Measurements from ENCODE around the gene MVB12B.
A peak's percentile ranks its signal among the peaks of the same experiment; 100 is the strongest.

The MVB12B gene

GRCh38 chr9:126334721-126335621 is 8.3 kb downstream of the MVB12B start:
- no peaks in the 10 kb centered on the region for H3K9me3 Mint-ChIP-seq (ENCODE audit: low read depth)
- H3K4me3 Mint-ChIP-seq: no peak overlapping the region
- H3K27ac Mint-ChIP-seq: peak overlapping the region; percentile 34
- H3K36me3 Mint-ChIP-seq: peaks cover 8% of the 10 kb centered on the region
- peaks cover 42% of the 10 kb centered on the region for H3K4me1 Mint-ChIP-seq (ENCODE audit: low read depth)
- H3K27me3 Mint-ChIP-seq: no peaks in the 10 kb centered on the region

- Mint-ChIP-seq H3K27ac (no peak overlapping the region), H3K36me3 (peaks cover 11% of the 10 kb centered on the region), H3K27me3 (no peaks in the 10 kb centered on the region)
Measured at GRCh38 chr9:126335837-126336735, 9.5 kb downstream of the MVB12B start.

GRCh38 chr9:126336736-126337325 is 10.2 kb downstream of the MVB12B start:
- no peak overlapping the region for H3K4me3 Mint-ChIP-seq
- peaks cover 24% of the 10 kb centered on the region for H3K4me1 Mint-ChIP-seq (ENCODE audit: low read depth)
- H3K9me3 Mint-ChIP-seq (ENCODE audit: low read depth): no peaks in the 10 kb centered on the region
- H3K27me3 Mint-ChIP-seq: no peaks in the 10 kb centered on the region
- no peak overlapping the region for H3K27ac Mint-ChIP-seq
- H3K36me3 Mint-ChIP-seq: peaks cover 12% of the 10 kb centered on the region

More at GRCh38 chr9:126335837-126336735, 9.5 kb downstream of the MVB12B start:
- Mint-ChIP-seq H3K9me3 (ENCODE audit: low read depth) (no peaks in the 10 kb centered on the region), H3K4me3 (no peak overlapping the region), H3K4me1 (ENCODE audit: low read depth) (peaks cover 31% of the 10 kb centered on the region)

- Mint-ChIP-seq H3K4me3 (no peak overlapping the region), H3K4me1 (ENCODE audit: low read depth) (peaks cover 16% of the 10 kb centered on the region), H3K9me3 (ENCODE audit: low read depth) (no peaks in the 10 kb centered on the region), H3K27ac (no peak overlapping the region), H3K27me3 (no peaks in the 10 kb centered on the region), H3K36me3 (peaks cover 8% of the 10 kb centered on the region)
Measured at GRCh38 chr9:126337729-126338372, 11.2 kb downstream of the MVB12B start.

- Mint-ChIP-seq H3K27ac (no peak overlapping the region), H3K4me3 (no peak overlapping the region), H3K36me3 (peaks cover 7% of the 10 kb centered on the region), H3K4me1 (ENCODE audit: low read depth) (peaks cover 13% of the 10 kb centered on the region), H3K9me3 (ENCODE audit: low read depth) (no peaks in the 10 kb centered on the region), H3K27me3 (no peaks in the 10 kb centered on the region)
Measured at GRCh38 chr9:126338945-126339344, 12.3 kb downstream of the MVB12B start.

- Mint-ChIP-seq H3K27ac (no peak overlapping the region), H3K9me3 (ENCODE audit: low read depth) (no peaks in the 10 kb centered on the region), H3K36me3 (peaks cover 14% of the 10 kb centered on the region), H3K4me3 (no peak overlapping the region), H3K27me3 (no peaks in the 10 kb centered on the region), H3K4me1 (ENCODE audit: low read depth) (peaks cover 13% of the 10 kb centered on the region)
Measured at GRCh38 chr9:126341426-126341825, 14.8 kb downstream of the MVB12B start.

- Mint-ChIP-seq H3K27ac (no peak overlapping the region), H3K4me3 (no peak overlapping the region), H3K4me1 (ENCODE audit: low read depth) (peaks cover 18% of the 10 kb centered on the region), H3K27me3 (no peaks in the 10 kb centered on the region), H3K9me3 (ENCODE audit: low read depth) (no peaks in the 10 kb centered on the region), H3K36me3 (peaks cover 18% of the 10 kb centered on the region)
Measured at GRCh38 chr9:126341902-126342301, 15.3 kb downstream of the MVB12B start.

- H3K4me3 Mint-ChIP-seq: no peak overlapping the region
- H3K9me3 Mint-ChIP-seq (ENCODE audit: low read depth): no peaks in the 10 kb centered on the region
- H3K4me1 Mint-ChIP-seq (ENCODE audit: low read depth): peaks cover 20% of the 10 kb centered on the region
- H3K27ac Mint-ChIP-seq: no peak overlapping the region
- H3K27me3 Mint-ChIP-seq: no peaks in the 10 kb centered on the region
- H3K36me3 Mint-ChIP-seq: peaks cover 18% of the 10 kb centered on the region
Measured at GRCh38 chr9:126342621-126343031, 16.0 kb downstream of the MVB12B start.

GRCh38 chr9:126343271-126343700 is 16.7 kb downstream of the MVB12B start:
- Mint-ChIP-seq H3K27me3 (no peaks in the 10 kb centered on the region), H3K27ac (no peak overlapping the region), H3K9me3 (ENCODE audit: low read depth) (no peaks in the 10 kb centered on the region), H3K4me3 (no peak overlapping the region), H3K4me1 (ENCODE audit: low read depth) (peaks cover 24% of the 10 kb centered on the region), H3K36me3 (peaks cover 18% of the 10 kb centered on the region)

- H3K4me3 Mint-ChIP-seq: no peak overlapping the region
- peaks cover 26% of the 10 kb centered on the region for H3K36me3 Mint-ChIP-seq
- H3K4me1 Mint-ChIP-seq (ENCODE audit: low read depth): peaks cover 19% of the 10 kb centered on the region
- H3K27ac Mint-ChIP-seq: no peak overlapping the region
- peaks cover 8% of the 10 kb centered on the region for H3K9me3 Mint-ChIP-seq (ENCODE audit: low read depth)
- no peaks in the 10 kb centered on the region for H3K27me3 Mint-ChIP-seq
Measured at GRCh38 chr9:126346031-126346430, 19.4 kb downstream of the MVB12B start.

- Mint-ChIP-seq H3K4me1 (ENCODE audit: low read depth) (peaks cover 21% of the 10 kb centered on the region), H3K27me3 (no peaks in the 10 kb centered on the region), H3K27ac (no peak overlapping the region), H3K9me3 (ENCODE audit: low read depth) (peaks cover 11% of the 10 kb centered on the region), H3K4me3 (no peak overlapping the region), H3K36me3 (peaks cover 27% of the 10 kb centered on the region)
Measured at GRCh38 chr9:126347093-126347492, 20.5 kb downstream of the MVB12B start.

GRCh38 chr9:126347911-126348760 is 21.5 kb downstream of the MVB12B start:
- Mint-ChIP-seq H3K9me3 (ENCODE audit: low read depth) (peaks cover 11% of the 10 kb centered on the region), H3K36me3 (peaks cover 27% of the 10 kb centered on the region), H3K4me1 (ENCODE audit: low read depth) (peaks cover 30% of the 10 kb centered on the region), H3K27me3 (no peaks in the 10 kb centered on the region), H3K4me3 (no peak overlapping the region), H3K27ac (no peak overlapping the region)

GRCh38 chr9:126348911-126349550 is 22.4 kb downstream of the MVB12B start:
- Mint-ChIP-seq H3K4me3 (no peak overlapping the region), H3K36me3 (peaks cover 27% of the 10 kb centered on the region), H3K9me3 (ENCODE audit: low read depth) (peaks cover 11% of the 10 kb centered on the region), H3K4me1 (ENCODE audit: low read depth) (peaks cover 34% of the 10 kb centered on the region), H3K27me3 (no peaks in the 10 kb centered on the region), H3K27ac (no peak overlapping the region)

Measured in activated naive CD8-positive, alpha-beta T cell (primary cell).